ENCODE results near the gene HSD17B4. TPM values are rescaled to one million over a fixed set of nuclear protein-coding genes. Genes with fewer than 3 reads are reported as not detected.

HSD17B4 gene
- polyA plus RNA-seq, 1 experiment: 150 TPM

- POLR2A ChIA-PET: no interaction called here
These were observed 99.5 kb downstream of the HSD17B4 start for GRCh38 chr5:119551819-119552218.

GRCh38 chr5:119554597-119554996, 102.3 kb downstream of the HSD17B4 start:
- ChIA-PET CTCF (no interaction called here), POLR2A (no interaction called here)
- no peak for DNase-seq (ENCODE audit: low read depth, low spot score)
- Histone ChIP-seq H3K4me3 (ENCODE audit: low read depth, low read length) (no peak overlapping the region), H3K27me3 (ENCODE audit: control insufficient read depth, insufficient read depth, low read length) (no peaks in the 10 kb centered on the region), H3K9me3 (ENCODE audit: control insufficient read depth, insufficient read depth, low read length) (no peaks in the 10 kb centered on the region), H3K27ac (ENCODE audit: low read depth, low read length) (no peak overlapping the region)
- no peak for TF ChIP-seq CTCF (IDR thresholded peaks at IDR 0.05; ENCODE audit: low read depth, low read length)

More at GRCh38 chr5:119551819-119552218, 99.5 kb downstream of the HSD17B4 start:
- Histone ChIP-seq H3K27ac (ENCODE audit: low read depth, low read length) (no peak overlapping the region), H3K27me3 (ENCODE audit: control insufficient read depth, insufficient read depth, low read length) (no peaks in the 10 kb centered on the region), H3K4me3 (ENCODE audit: low read depth, low read length) (no peak overlapping the region), H3K9me3 (ENCODE audit: control insufficient read depth, insufficient read depth, low read length) (no peaks in the 10 kb centered on the region)
- CTCF ChIA-PET: no interaction called here
- TF ChIP-seq CTCF (IDR thresholded peaks at IDR 0.05; ENCODE audit: low read depth, low read length): no peak
- no peak for DNase-seq (ENCODE audit: low read depth, low spot score)

GRCh38 chr5:119570910-119571309, 118.6 kb downstream of the HSD17B4 start:
- DNase-seq (ENCODE audit: low read depth, low spot score): no peak
- no peak for TF ChIP-seq CTCF (IDR thresholded peaks at IDR 0.05; ENCODE audit: low read depth, low read length)
- Histone ChIP-seq H3K27me3 (ENCODE audit: control insufficient read depth, insufficient read depth, low read length) (no peaks in the 10 kb centered on the region), H3K9me3 (ENCODE audit: control insufficient read depth, insufficient read depth, low read length) (no peaks in the 10 kb centered on the region), H3K4me3 (ENCODE audit: low read depth, low read length) (no peak overlapping the region), H3K27ac (ENCODE audit: low read depth, low read length) (no peak overlapping the region)
- ChIA-PET POLR2A (no interaction called here), CTCF (interaction anchor here (0.6 kb wide), 1 partner anchor 1396 kb away, joined by 3 read pairs; no protein-coding TSS in a partner anchor)

GRCh38 chr5:119578937-119579336, 126.6 kb downstream of the HSD17B4 start:
- POLR2A ChIA-PET: no interaction called here
- Histone ChIP-seq H3K27ac (ENCODE audit: low read depth, low read length) (no peak overlapping the region), H3K27me3 (ENCODE audit: control insufficient read depth, insufficient read depth, low read length) (no peaks in the 10 kb centered on the region), H3K4me3 (ENCODE audit: low read depth, low read length) (no peak overlapping the region), H3K9me3 (ENCODE audit: control insufficient read depth, insufficient read depth, low read length) (no peaks in the 10 kb centered on the region)
- TF ChIP-seq CTCF (IDR thresholded peaks at IDR 0.05; ENCODE audit: low read depth, low read length): peak; percentile 23; the same call in 1 of the 2 replicates
- DNase-seq (ENCODE audit: low read depth, low spot score): no peak
- CTCF ChIA-PET: no interaction called here

- POLR2A ChIA-PET: no interaction called here
These were observed 130.7 kb downstream of the HSD17B4 start for GRCh38 chr5:119582987-119583386.

More at GRCh38 chr5:119582987-119583386, 130.7 kb downstream of the HSD17B4 start:
- CTCF ChIA-PET: no interaction called here
- Histone ChIP-seq H3K4me3 (ENCODE audit: low read depth, low read length) (no peak overlapping the region), H3K27ac (ENCODE audit: low read depth, low read length) (no peak overlapping the region), H3K27me3 (ENCODE audit: control insufficient read depth, insufficient read depth, low read length) (no peaks in the 10 kb centered on the region), H3K9me3 (ENCODE audit: control insufficient read depth, insufficient read depth, low read length) (no peaks in the 10 kb centered on the region)
- no peak for TF ChIP-seq CTCF (IDR thresholded peaks at IDR 0.05; ENCODE audit: low read depth, low read length)
- no peak for DNase-seq (ENCODE audit: low read depth, low spot score)

Data from AG04450 (cell line).